Measurements from ENCODE around the gene STK40.

STK40 gene

GRCh38 chr1:36306902-36307456, 78.7 kb downstream of the STK40 start:
- Histone ChIP-seq H3K9me3 (ENCODE audit: insufficient read depth, low read length) (no peaks in the 10 kb centered on the region), H3K27me3 (ENCODE audit: insufficient read depth, insufficient read length) (no peaks in the 10 kb centered on the region), H3K36me3 (ENCODE audit: insufficient read depth, insufficient read length, low read length) (peaks cover 59% of the 10 kb centered on the region), H3K4me1 (ENCODE audit: insufficient read depth, insufficient read length) (peaks cover 9% of the 10 kb centered on the region), H3K9ac (ENCODE audit: insufficient read length, low read depth) (peak overlapping the region; percentile 93), H3K4me3 (ENCODE audit: insufficient read length, low read depth) (peak overlapping the region; percentile 89)
- TF ChIP-seq ZNF274 (IDR thresholded peaks at IDR 0.05; ENCODE audit: low read depth, low read length): no peak
- TF ChIP-seq YY1 (IDR thresholded peaks at IDR 0.05; ENCODE audit: insufficient read depth, insufficient read length): no peak
- TF ChIP-seq SUZ12 (IDR thresholded peaks at IDR 0.05; ENCODE audit: extremely low read depth, insufficient read depth, insufficient read length): no peak
- peak; percentile 97 for DNase-seq (ENCODE audit: low read depth, low spot score)

- Histone ChIP-seq H3K4me3 (ENCODE audit: insufficient read length, low read depth) (peak within 1 kb of the TSS; percentile 89), H3K9me3 (ENCODE audit: insufficient read depth, low read length) (no peaks in the 10 kb centered on the region), H3K36me3 (ENCODE audit: insufficient read depth, insufficient read length, low read length) (peaks cover 62% of the 10 kb centered on the region), H3K27me3 (ENCODE audit: insufficient read depth, insufficient read length) (no peaks in the 10 kb centered on the region), H3K4me1 (ENCODE audit: insufficient read depth, insufficient read length) (peaks cover 9% of the 10 kb centered on the region), H3K9ac (ENCODE audit: insufficient read length, low read depth) (peak within 1 kb of the TSS; percentile 93)
- TF ChIP-seq SUZ12 (IDR thresholded peaks at IDR 0.05; ENCODE audit: extremely low read depth, insufficient read depth, insufficient read length) (no peak), YY1 (IDR thresholded peaks at IDR 0.05; ENCODE audit: insufficient read depth, insufficient read length) (no peak), ZNF274 (IDR thresholded peaks at IDR 0.05; ENCODE audit: low read depth, low read length) (no peak)
- peak; percentile 44 for DNase-seq (ENCODE audit: low read depth, low spot score)
Observed at GRCh38 chr1:36306210-36306901, 79.4 kb downstream of the STK40 start, which contains the start of gene SH3D21. SH3D21 (plus strand) TSS chr1:36306368; CDS start chr1:36306421, 53 bp downstream.

GRCh38 chr1:36305915-36306209, 79.9 kb downstream of the STK40 start:
- TF ChIP-seq SUZ12 (IDR thresholded peaks at IDR 0.05; ENCODE audit: extremely low read depth, insufficient read depth, insufficient read length) (no peak), YY1 (IDR thresholded peaks at IDR 0.05; ENCODE audit: insufficient read depth, insufficient read length) (no peak), ZNF274 (IDR thresholded peaks at IDR 0.05; ENCODE audit: low read depth, low read length) (no peak)
- Histone ChIP-seq H3K9ac (ENCODE audit: insufficient read length, low read depth) (peak overlapping the region; percentile 93), H3K9me3 (ENCODE audit: insufficient read depth, low read length) (no peaks in the 10 kb centered on the region), H3K4me1 (ENCODE audit: insufficient read depth, insufficient read length) (peaks cover 9% of the 10 kb centered on the region), H3K4me3 (ENCODE audit: insufficient read length, low read depth) (peak overlapping the region; percentile 89), H3K27me3 (ENCODE audit: insufficient read depth, insufficient read length) (no peaks in the 10 kb centered on the region), H3K36me3 (ENCODE audit: insufficient read depth, insufficient read length, low read length) (peaks cover 67% of the 10 kb centered on the region)
- DNase-seq (ENCODE audit: low read depth, low spot score): no peak

- Histone ChIP-seq H3K27me3 (ENCODE audit: insufficient read depth, insufficient read length) (no peaks in the 10 kb centered on the region), H3K9me3 (ENCODE audit: insufficient read depth, low read length) (no peaks in the 10 kb centered on the region), H3K4me1 (ENCODE audit: insufficient read depth, insufficient read length) (peaks cover 9% of the 10 kb centered on the region), H3K9ac (ENCODE audit: insufficient read length, low read depth) (peak overlapping the region; percentile 93), H3K4me3 (ENCODE audit: insufficient read length, low read depth) (peak overlapping the region; percentile 89), H3K36me3 (ENCODE audit: insufficient read depth, insufficient read length, low read length) (peaks cover 72% of the 10 kb centered on the region)
- no peak for TF ChIP-seq SUZ12 (IDR thresholded peaks at IDR 0.05; ENCODE audit: extremely low read depth, insufficient read depth, insufficient read length)
- TF ChIP-seq ZNF274 (IDR thresholded peaks at IDR 0.05; ENCODE audit: low read depth, low read length): no peak
- no peak for TF ChIP-seq YY1 (IDR thresholded peaks at IDR 0.05; ENCODE audit: insufficient read depth, insufficient read length)
- no peak for DNase-seq (ENCODE audit: low read depth, low spot score)
Observed at GRCh38 chr1:36304970-36305914, 80.5 kb downstream of the STK40 start.

GRCh38 chr1:36304521-36304920, 81.2 kb downstream of the STK40 start:
- H3K27me3 ChIP-seq (ENCODE audit: insufficient read depth, insufficient read length): no peaks in the 10 kb centered on the region
- DNase-seq (ENCODE audit: low read depth, low spot score): no peak
- H3K36me3 ChIP-seq (ENCODE audit: insufficient read depth, insufficient read length, low read length): peaks cover 76% of the 10 kb centered on the region
- no peak overlapping the region for H3K9ac ChIP-seq (ENCODE audit: insufficient read length, low read depth)
- H3K4me3 ChIP-seq (ENCODE audit: insufficient read length, low read depth): no peak overlapping the region
- no peaks in the 10 kb centered on the region for H3K9me3 ChIP-seq (ENCODE audit: insufficient read depth, low read length)
- TF ChIP-seq YY1 (IDR thresholded peaks at IDR 0.05; ENCODE audit: insufficient read depth, insufficient read length) (no peak), ZNF274 (IDR thresholded peaks at IDR 0.05; ENCODE audit: low read depth, low read length) (no peak), SUZ12 (IDR thresholded peaks at IDR 0.05; ENCODE audit: extremely low read depth, insufficient read depth, insufficient read length) (no peak)
- H3K4me1 ChIP-seq (ENCODE audit: insufficient read depth, insufficient read length): peaks cover 9% of the 10 kb centered on the region

GRCh38 chr1:36303650-36304360, 81.9 kb downstream of the STK40 start:
- TF ChIP-seq YY1 (IDR thresholded peaks at IDR 0.05; ENCODE audit: insufficient read depth, insufficient read length) (no peak), SUZ12 (IDR thresholded peaks at IDR 0.05; ENCODE audit: extremely low read depth, insufficient read depth, insufficient read length) (no peak), ZNF274 (IDR thresholded peaks at IDR 0.05; ENCODE audit: low read depth, low read length) (no peak)
- Histone ChIP-seq H3K4me3 (ENCODE audit: insufficient read length, low read depth) (no peak overlapping the region), H3K9ac (ENCODE audit: insufficient read length, low read depth) (no peak overlapping the region), H3K27me3 (ENCODE audit: insufficient read depth, insufficient read length) (no peaks in the 10 kb centered on the region), H3K4me1 (ENCODE audit: insufficient read depth, insufficient read length) (peaks cover 9% of the 10 kb centered on the region), H3K36me3 (ENCODE audit: insufficient read depth, insufficient read length, low read length) (peaks cover 72% of the 10 kb centered on the region), H3K9me3 (ENCODE audit: insufficient read depth, low read length) (no peaks in the 10 kb centered on the region)
- no peak for DNase-seq (ENCODE audit: low read depth, low spot score)
